ENCODE measurements around the gene PCDHGA6. TPM values are rescaled to one million over a fixed set of nuclear protein-coding genes. Genes with fewer than 3 reads are reported as not detected.
A peak's percentile ranks its signal among the peaks of the same experiment; 100 is the strongest.

Gene PCDHGA6
- 1.4 TPM in 2 replicates for polyA plus RNA-seq (2012; rRNA removed)
- polyA plus RNA-seq (2012; cell fraction: cytosol; rRNA removed) = 0.80 and 0.97 TPM in 2 replicates
- 5.1 and 5.9 TPM in 2 replicates for polyA plus RNA-seq (2012; cell fraction: nucleus; rRNA removed)

GRCh38 chr5:141373673-141374317, at the start of gene PCDHGA6:
Gene PCDHGA6 (plus strand): TSS chr5:141373891. CDS start chr5:141374084, 193 bp downstream.
- Histone ChIP-seq H3K9ac (no peak within 1 kb of the TSS), H3K4me2 (no peak within 1 kb of the TSS), H2AFZ (ENCODE audit: low read depth) (no peak within 1 kb of the TSS), H3K9me2 (no peaks in the 10 kb centered on the region), H3K36me3 (replicated peaks in 1 of 2; ENCODE audit: control insufficient read depth in 1 of 2, insufficient read depth in 2 of 2, low read length in 1 of 2) (peaks cover 0 to 14% of the 10 kb centered on the region in 2 experiments), H3K9me3 (no peaks in the 10 kb centered on the region; the same call in 1 of the 2 replicates), H4K20me1 (ENCODE audit: insufficient read depth) (no peaks in the 10 kb centered on the region), H3K27ac (ENCODE audit: low read depth in 2 of 2, low read length in 1 of 2) (no peak within 1 kb of the TSS), H3K79me2 (ENCODE audit: insufficient read depth) (no peaks in the 10 kb centered on the region), H3K27me3 (ENCODE audit: insufficient read depth) (no peaks in the 10 kb centered on the region), H3K4me3 (ENCODE audit: low read depth in 2 of 2, low read length in 1 of 2) (no peak within 1 kb of the TSS; a peak in 1 of 4 replicates), H3K4me1 (ENCODE audit: control insufficient read depth in 1 of 2, insufficient read depth in 2 of 2, low read depth in 1 of 2, low read length in 1 of 2) (no peaks in the 10 kb centered on the region), H3F3A (replicated peaks; ENCODE audit: insufficient read depth) (no peaks in the 10 kb centered on the region)
- TF ChIP-seq, protein P1, sequence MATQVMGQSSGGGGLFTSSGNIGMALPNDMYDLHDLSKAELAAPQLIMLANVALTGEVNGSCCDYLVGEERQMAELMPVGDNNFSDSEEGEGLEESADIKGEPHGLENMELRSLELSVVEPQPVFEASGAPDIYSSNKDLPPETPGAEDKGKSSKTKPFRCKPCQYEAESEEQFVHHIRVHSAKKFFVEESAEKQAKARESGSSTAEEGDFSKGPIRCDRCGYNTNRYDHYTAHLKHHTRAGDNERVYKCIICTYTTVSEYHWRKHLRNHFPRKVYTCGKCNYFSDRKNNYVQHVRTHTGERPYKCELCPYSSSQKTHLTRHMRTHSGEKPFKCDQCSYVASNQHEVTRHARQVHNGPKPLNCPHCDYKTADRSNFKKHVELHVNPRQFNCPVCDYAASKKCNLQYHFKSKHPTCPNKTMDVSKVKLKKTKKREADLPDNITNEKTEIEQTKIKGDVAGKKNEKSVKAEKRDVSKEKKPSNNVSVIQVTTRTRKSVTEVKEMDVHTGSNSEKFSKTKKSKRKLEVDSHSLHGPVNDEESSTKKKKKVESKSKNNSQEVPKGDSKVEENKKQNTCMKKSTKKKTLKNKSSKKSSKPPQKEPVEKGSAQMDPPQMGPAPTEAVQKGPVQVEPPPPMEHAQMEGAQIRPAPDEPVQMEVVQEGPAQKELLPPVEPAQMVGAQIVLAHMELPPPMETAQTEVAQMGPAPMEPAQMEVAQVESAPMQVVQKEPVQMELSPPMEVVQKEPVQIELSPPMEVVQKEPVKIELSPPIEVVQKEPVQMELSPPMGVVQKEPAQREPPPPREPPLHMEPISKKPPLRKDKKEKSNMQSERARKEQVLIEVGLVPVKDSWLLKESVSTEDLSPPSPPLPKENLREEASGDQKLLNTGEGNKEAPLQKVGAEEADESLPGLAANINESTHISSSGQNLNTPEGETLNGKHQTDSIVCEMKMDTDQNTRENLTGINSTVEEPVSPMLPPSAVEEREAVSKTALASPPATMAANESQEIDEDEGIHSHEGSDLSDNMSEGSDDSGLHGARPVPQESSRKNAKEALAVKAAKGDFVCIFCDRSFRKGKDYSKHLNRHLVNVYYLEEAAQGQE (IDR thresholded peaks at IDR 0.05; ENCODE audit: low read depth, low read length) = no peak
- no peak for TF ChIP-seq NFIC (IDR thresholded peaks at IDR 0.05; ENCODE audit: borderline replicate concordance)
- peak; percentile 52 for TF ChIP-seq CTCF (IDR thresholded peaks at IDR 0.05)
- TF ChIP-seq, protein P2, sequence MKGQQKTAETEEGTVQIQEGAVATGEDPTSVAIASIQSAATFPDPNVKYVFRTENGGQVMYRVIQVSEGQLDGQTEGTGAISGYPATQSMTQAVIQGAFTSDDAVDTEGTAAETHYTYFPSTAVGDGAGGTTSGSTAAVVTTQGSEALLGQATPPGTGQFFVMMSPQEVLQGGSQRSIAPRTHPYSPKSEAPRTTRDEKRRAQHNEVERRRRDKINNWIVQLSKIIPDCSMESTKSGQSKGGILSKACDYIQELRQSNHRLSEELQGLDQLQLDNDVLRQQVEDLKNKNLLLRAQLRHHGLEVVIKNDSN (IDR thresholded peaks at IDR 0.05; ENCODE audit: borderline replicate concordance, low read depth) = no peak
- TF ChIP-seq RAD21 (IDR thresholded peaks at IDR 0.05; ENCODE audit: low read length) = peak; percentile 45
- ChIA-PET CTCF (interaction anchor here (0.9 to 1.8 kb wide), 5 partner anchors 12 to 193 kb away, joined by 3 to 8 read pairs (median 4); partner anchors contain the start of gene PCDHB14), POLR2A (no interaction called here)
- no peak for DNase-seq
- 67% methylated on average over 27 of the region's 27 CpGs for WGBS (ENCODE audit: low lambda C conversion rate)

DNA sequence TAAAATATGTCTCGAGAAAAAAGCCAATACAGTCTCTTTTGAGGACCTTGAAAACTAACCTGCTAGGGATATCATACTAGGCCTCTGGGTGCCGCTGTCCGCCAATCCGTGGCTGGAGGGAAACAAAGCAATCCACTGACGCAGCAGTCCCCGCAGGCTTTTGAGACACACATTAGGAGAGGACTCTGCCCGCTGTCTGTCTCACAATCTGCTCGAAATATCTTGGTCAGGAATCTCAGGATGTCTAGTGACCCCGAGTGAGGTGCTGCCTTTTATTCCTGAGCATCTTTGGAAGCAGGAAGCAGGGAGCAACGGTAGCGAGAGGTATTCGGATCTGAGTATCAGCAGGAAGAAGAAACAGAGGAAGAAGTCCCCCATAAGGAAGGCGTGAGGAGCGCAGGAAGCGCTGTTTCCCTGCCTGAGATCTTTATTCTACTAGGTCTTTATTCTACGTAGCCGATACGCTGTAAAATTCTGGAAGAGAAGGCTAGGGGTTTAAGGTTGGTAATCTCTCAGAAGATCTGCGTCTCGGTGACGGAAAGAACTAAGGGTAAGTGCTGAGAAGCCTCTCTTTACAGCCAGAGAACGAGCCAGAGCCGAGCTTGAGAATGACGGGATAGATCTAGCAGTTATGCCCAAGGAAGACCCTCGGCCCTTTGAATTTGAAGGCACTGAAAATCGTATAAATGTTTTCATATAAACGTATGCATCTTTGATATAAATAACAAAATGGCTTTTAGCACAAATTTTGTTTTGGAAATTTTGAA, 47.4 kb upstream of the PCDHGA6 start:
- 24% methylated on average over 27 of the region's 27 CpGs for WGBS (ENCODE audit: low lambda C conversion rate)
- CTCF ChIA-PET = interaction anchor here (0.6 to 5.6 kb wide), 14 partner anchors 9 to 238 kb away, joined by 3 to 34 read pairs (median 4); partner anchors contain the start of genes PCDHB14, PCDHB4, PCDHGA5 and PCDHGB2
- Histone ChIP-seq H3K9me2 (no peaks in the 10 kb centered on the region), H3K4me3 (ENCODE audit: low read depth in 2 of 2, low read length in 1 of 2) (peak overlapping the region; percentile 46 to 58), H2AFZ (ENCODE audit: low read depth) (peak overlapping the region; percentile 70; the same call in 1 of the 2 replicates), H3K27me3 (ENCODE audit: insufficient read depth) (no peaks in the 10 kb centered on the region), H3K36me3 (replicated peaks in 1 of 2; ENCODE audit: control insufficient read depth in 1 of 2, insufficient read depth in 2 of 2, low read length in 1 of 2) (peaks cover 0 to 3% of the 10 kb centered on the region in 2 experiments), H3K79me2 (ENCODE audit: insufficient read depth) (no peaks in the 10 kb centered on the region), H3F3A (replicated peaks; ENCODE audit: insufficient read depth) (no peaks in the 10 kb centered on the region), H3K4me2 (peak overlapping the region; percentile 50), H3K4me1 (ENCODE audit: control insufficient read depth in 1 of 2, insufficient read depth in 2 of 2, low read depth in 1 of 2, low read length in 1 of 2) (no peaks in the 10 kb centered on the region; a peak in 1 of 4 replicates), H4K20me1 (ENCODE audit: insufficient read depth) (no peaks in the 10 kb centered on the region), H3K9ac (peak overlapping the region; percentile 54), H3K27ac (ENCODE audit: low read depth in 2 of 2, low read length in 1 of 2) (peak overlapping the region; percentile 16 to 67; a peak in 3 of 4 replicates), H3K9me3 (no peaks in the 10 kb centered on the region; the same call in none of the 2 replicates)
- POLR2A ChIA-PET = no interaction called here
- DNase-seq = peak; percentile 74
- TF ChIP-seq IRF3 (IDR thresholded peaks at IDR 0.05; ENCODE audit: low read depth, low read length) (no peak), SMC3 (IDR thresholded peaks at IDR 0.05; ENCODE audit: low read depth, low read length) (peak; percentile 22; the same call in 1 of the 2 replicates), RAD21 (IDR thresholded peaks at IDR 0.05; ENCODE audit: low read length) (peak; percentile 65), MAX (IDR thresholded peaks at IDR 0.05; ENCODE audit: low read depth) (peak; percentile 68; the same call in 1 of the 2 replicates), NRF1 (IDR thresholded peaks at IDR 0.05; ENCODE audit: low read depth, low read length) (no peak), MEF2A (IDR thresholded peaks at IDR 0.05; ENCODE audit: borderline replicate concordance, low read depth) (no peak)
- TF ChIP-seq, protein P1 (IDR thresholded peaks at IDR 0.05; ENCODE audit: low read depth, low read length) = no peak
